ENCODE data around the gene PRPF31. TPM values are rescaled to one million over a fixed set of nuclear protein-coding genes. Genes with fewer than 3 reads are reported as not detected.

Gene PRPF31
- total RNA-seq, 4 donors from 2014 or later: 37.7 to 67.5 (median 42.9) TPM

- WGBS, 2 donors: 81 to 84% methylated on average over 7 to 9 of the region's 9 CpGs
- no peak overlapping the region for H3K27ac ChIP-seq
Observed at GRCh38 chr19:54125713-54126112, 10.2 kb downstream of the PRPF31 start.

GRCh38 chr19:54127688-54128440 is 12.3 kb downstream of the PRPF31 start:
- DNase-seq (ENCODE audit: low spot score in 2 of 2): no peak
- no peak for TF ChIP-seq EP300 (IDR thresholded peaks at IDR 0.05)
- Histone ChIP-seq H3K4me1 (no peaks in the 10 kb centered on the region), H3K4me3 (no peak overlapping the region), H3K27me3 (no peaks in the 10 kb centered on the region), H3K27ac (no peak overlapping the region), H3K9me3 (no peaks in the 10 kb centered on the region), H3K36me3 (peaks cover 2 to 100% (median 35%) of the 10 kb centered on the region in 3 donors)
- 94% methylated on average over 44 of the region's 44 CpGs for WGBS, 2 donors

More at GRCh38 chr19:54125713-54126112, 10.2 kb downstream of the PRPF31 start:
- Histone ChIP-seq H3K27me3 (no peaks in the 10 kb centered on the region), H3K4me1 (no peaks in the 10 kb centered on the region), H3K4me3 (no peak overlapping the region), H3K36me3 (peaks cover 2 to 100% (median 43%) of the 10 kb centered on the region in 3 donors), H3K9me3 (no peaks in the 10 kb centered on the region)
- no peak for DNase-seq (ENCODE audit: low spot score in 2 of 2)
- TF ChIP-seq POLR2A (IDR thresholded peaks at IDR 0.05) (no peak), CTCF (IDR thresholded peaks at IDR 0.05) (no peak), EP300 (IDR thresholded peaks at IDR 0.05) (no peak)

DNA sequence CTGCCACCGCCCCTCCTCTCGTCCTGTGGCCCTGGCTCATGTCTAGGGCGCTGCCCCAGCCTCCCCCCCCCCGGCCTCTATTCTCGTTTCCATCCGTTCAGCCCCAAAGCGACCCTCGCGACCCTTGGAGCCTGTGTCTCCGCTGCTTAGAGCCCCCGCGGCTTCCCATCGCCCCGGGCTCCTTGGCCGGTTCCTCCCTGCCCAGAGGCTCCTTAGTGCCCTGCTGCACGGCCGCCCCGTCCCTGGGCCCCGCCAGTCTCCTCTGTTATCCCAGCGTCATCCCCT is 12.8 kb downstream of the PRPF31 start:
- no peak for DNase-seq (ENCODE audit: low spot score in 2 of 2)
- WGBS, 2 donors: 86 to 92% methylated on average over 20 of the region's 20 CpGs
- Histone ChIP-seq H3K4me1 (no peaks in the 10 kb centered on the region), H3K36me3 (peaks cover 2 to 100% (median 31%) of the 10 kb centered on the region in 3 donors), H3K4me3 (no peak overlapping the region), H3K9me3 (no peaks in the 10 kb centered on the region), H3K27ac (no peak overlapping the region), H3K27me3 (no peaks in the 10 kb centered on the region)
- TF ChIP-seq EP300 (IDR thresholded peaks at IDR 0.05): no peak
- no peak for TF ChIP-seq POLR2A (IDR thresholded peaks at IDR 0.05)
- no peak for TF ChIP-seq CTCF (IDR thresholded peaks at IDR 0.05)

DNA sequence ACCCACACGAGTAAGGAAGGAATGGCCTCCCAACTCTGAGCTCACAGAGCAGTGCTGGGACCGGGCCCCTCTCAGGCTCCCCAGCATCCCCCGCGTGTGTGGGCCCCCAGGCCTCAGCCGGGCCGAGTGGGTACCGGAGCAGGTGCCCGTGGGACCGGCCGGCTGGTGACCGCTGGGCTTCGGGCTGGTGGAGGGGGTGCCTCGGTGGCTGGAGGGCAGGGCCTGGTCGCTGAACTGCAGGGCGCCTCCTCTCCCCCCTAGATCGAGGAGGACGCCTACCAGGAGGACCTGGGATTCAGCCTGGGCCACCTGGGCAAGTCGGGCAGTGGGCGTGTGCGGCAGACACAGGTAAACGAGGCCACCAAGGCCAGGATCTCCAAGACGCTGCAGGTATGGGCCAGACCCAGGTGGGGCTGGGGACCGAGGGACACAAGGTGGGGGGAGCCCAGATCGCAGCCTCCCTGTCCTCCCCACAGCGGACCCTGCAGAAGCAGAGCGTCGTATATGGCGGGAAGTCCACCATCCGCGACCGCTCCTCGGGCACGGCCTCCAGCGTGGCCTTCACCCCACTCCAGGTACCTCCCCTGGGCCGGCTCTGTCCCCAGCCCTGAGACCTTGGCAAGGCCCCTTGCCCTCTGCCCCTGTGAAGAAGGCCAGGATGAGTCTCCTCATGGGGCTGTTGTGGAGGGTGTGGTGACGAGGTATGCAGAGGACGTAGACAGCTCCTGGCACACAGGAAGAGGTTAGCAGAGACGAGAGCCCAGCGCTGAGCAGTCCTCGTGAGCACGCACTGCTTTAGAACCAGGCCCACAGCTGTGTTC is 13.5 kb downstream of the PRPF31 start:
- Histone ChIP-seq H3K4me3 (no peak overlapping the region), H3K27ac (no peak overlapping the region), H3K27me3 (no peaks in the 10 kb centered on the region), H3K4me1 (no peaks in the 10 kb centered on the region), H3K9me3 (no peaks in the 10 kb centered on the region), H3K36me3 (peaks cover 2 to 94% (median 26%) of the 10 kb centered on the region in 3 donors)
- TF ChIP-seq EP300 (IDR thresholded peaks at IDR 0.05) (no peak), CTCF (IDR thresholded peaks at IDR 0.05) (no peak), POLR2A (IDR thresholded peaks at IDR 0.05) (no peak)
- no peak for DNase-seq (ENCODE audit: low spot score in 2 of 2)
- 95 to 97% methylated on average over 26 to 29 of the region's 41 CpGs for WGBS, 2 donors

GRCh38 chr19:54129617-54129996 is 14.1 kb downstream of the PRPF31 start:
- TF ChIP-seq EP300 (IDR thresholded peaks at IDR 0.05): no peak
- no peak for TF ChIP-seq CTCF (IDR thresholded peaks at IDR 0.05)
- TF ChIP-seq POLR2A (IDR thresholded peaks at IDR 0.05): no peak
- no peaks in the 10 kb centered on the region for H3K4me1 ChIP-seq
- H3K36me3 ChIP-seq: peaks cover 2 to 88% (median 26%) of the 10 kb centered on the region in 3 donors
- H3K9me3 ChIP-seq: no peaks in the 10 kb centered on the region
- 94 to 98% methylated on average over 13 to 19 of the region's 20 CpGs for WGBS, 2 donors
- no peak overlapping the region for H3K27ac ChIP-seq
- no peaks in the 10 kb centered on the region for H3K27me3 ChIP-seq
- no peak for DNase-seq (ENCODE audit: low spot score in 2 of 2)
- H3K4me3 ChIP-seq: no peak overlapping the region
